Measurements from ENCODE around the gene RNF167. TPM values are rescaled to one million over a fixed set of nuclear protein-coding genes. Genes with fewer than 3 reads are reported as not detected.

RNF167 gene
- total and polyA plus RNA-seq, 2 of the 13 experiments (the other 11 are each of a cell fraction or from before 2014, with no cell fraction given): 44.1 to 45.4 TPM

GRCh38 chr17:4950746-4951204 lies 10.7 kb downstream of the RNF167 start, which contains the start of gene ENO3 (continued):
- TF ChIP-seq ZBTB37 (CRISPR knock-in tag; IDR thresholded peaks at IDR 0.05): no peak
- TF ChIP-seq SP4 (CRISPR knock-in tag; IDR thresholded peaks at IDR 0.05): peak; percentile 47; the same call in 1 of the 2 replicates
- TF ChIP-seq ZFP36L2 (CRISPR knock-in tag; IDR thresholded peaks at IDR 0.05): no peak
- no peak for TF ChIP-seq TRIM22 (IDR thresholded peaks at IDR 0.05)
- no peak for TF ChIP-seq ZNF776 (CRISPR knock-in tag; IDR thresholded peaks at IDR 0.05)
- peak; percentile 58 for TF ChIP-seq RXRB (CRISPR knock-in tag; IDR thresholded peaks at IDR 0.05; ENCODE audit: borderline replicate concordance)
- no peak for TF ChIP-seq ZNF83 (CRISPR knock-in tag; IDR thresholded peaks at IDR 0.05; ENCODE audit: borderline replicate concordance)
- no peak for TF ChIP-seq SOX5 (CRISPR knock-in tag; IDR thresholded peaks at IDR 0.05; ENCODE audit: borderline replicate concordance)
- TF ChIP-seq ZNF841 (CRISPR knock-in tag; IDR thresholded peaks at IDR 0.05; ENCODE audit: borderline replicate concordance): no peak
- TF ChIP-seq ZBTB33 (CRISPR knock-in tag; IDR thresholded peaks at IDR 0.05): no peak
- TF ChIP-seq FOSL2 (CRISPR knock-in tag; IDR thresholded peaks at IDR 0.05): peak; percentile 25
- no peak for TF ChIP-seq ZNF121 (CRISPR knock-in tag; IDR thresholded peaks at IDR 0.05)
- peak in 1 of 2 experiments; percentile 25; a peak in 1 of 4 replicates for TF ChIP-seq HMGXB4 (CRISPR knock-in tag; IDR thresholded peaks at IDR 0.05; ENCODE audit: borderline replicate concordance in 1 of 2, low read depth in 1 of 2)
- no peak for TF ChIP-seq BATF2 (CRISPR knock-in tag; IDR thresholded peaks at IDR 0.05)
- TF ChIP-seq ZNF816 (CRISPR knock-in tag; IDR thresholded peaks at IDR 0.05; ENCODE audit: borderline replicate concordance): no peak
- TF ChIP-seq PRDM10 (CRISPR knock-in tag; IDR thresholded peaks at IDR 0.05; ENCODE audit: low read depth): no peak

Data from HepG2 (cell line).